Liver (tissue), 10 donors: Measurements from ENCODE around the gene TEX2. TPM values are rescaled to one million over a fixed set of nuclear protein-coding genes. Genes with fewer than 3 reads are reported as not detected.

Experiments
- DNase-seq: peaks from one replicate; pipeline ENCODE4 v3.0.0-alpha.2; 2017; ENCODE audit warnings: low spot score
- H3K27ac ChIP-seq, 2 donors: one replicate each; pipeline ENCODE4 v1.7.0; 2013; ENCODE audit warnings: inconsistent platforms in 2 of 2, low read length in 2 of 2, control low read depth in 1 of 2, low read depth in 1 of 2, mild to moderate bottlenecking in 1 of 2
- H3K27me3 ChIP-seq, 4 donors: one replicate each; pipeline versions ENCODE4 v1.6.1 to v1.7.0; 2013; ENCODE audit warnings: low read length in 3 of 4, inconsistent platforms in 1 of 4, mild to moderate bottlenecking in 1 of 4, moderate library complexity in 1 of 4; ENCODE audit not compliant: control insufficient read depth in 4 of 4, insufficient read depth in 4 of 4
- H3K36me3 ChIP-seq, 4 donors: one replicate each; pipeline versions ENCODE4 v1.6.1 to v1.7.0; 2013; ENCODE audit warnings: low read length in 3 of 4, mild to moderate bottlenecking in 3 of 4, low read depth in 1 of 4, moderate library complexity in 1 of 4; ENCODE audit not compliant: control insufficient read depth in 4 of 4, insufficient read depth in 3 of 4
- H3K4me1 ChIP-seq, 4 donors: one replicate each; pipeline versions ENCODE4 v1.6.1 to v1.7.0; 2013; ENCODE audit warnings: low read length in 3 of 4, mild to moderate bottlenecking in 3 of 4, moderate library complexity in 1 of 4; ENCODE audit not compliant: control insufficient read depth in 4 of 4, insufficient read depth in 4 of 4
- H3K4me3 ChIP-seq, 3 donors: one replicate each; pipeline versions ENCODE4 v1.6.1 to v1.7.0; 2013; ENCODE audit warnings: low read length in 3 of 3, control low read depth in 1 of 3, low read depth in 1 of 3, mild to moderate bottlenecking in 1 of 3
- H3K9ac ChIP-seq, 2 donors: one replicate each; pipeline ENCODE4 v1.7.0; 2013; ENCODE audit warnings: low read length in 2 of 2, mild to moderate bottlenecking in 2 of 2, moderate library complexity in 2 of 2, control low read depth in 1 of 2, low read depth in 1 of 2
- H3K9me3 ChIP-seq, 4 donors: one replicate each; pipeline versions ENCODE4 v1.6.1 to v1.7.0; 2013; ENCODE audit warnings: low read length in 3 of 4; ENCODE audit not compliant: control insufficient read depth in 4 of 4
- CTCF ChIP-seq: fragments of 150-350 bp; IDR thresholded peaks from 2 replicates; pipeline ENCODE4 v1.5.1; 2017; ENCODE audit warnings: improper control_type of control experiment, low read depth, low read length; ENCODE audit not compliant: missing input control
- HNF4A ChIP-seq, 2 donors: conservative IDR thresholded peaks; 2 replicates each; pipeline ENCODE4 v1.6.1; 2016; ENCODE audit warnings: antibody characterized with exemption in 2 of 2, mild to moderate bottlenecking in 2 of 2
- HNF4G ChIP-seq: IDR thresholded peaks from 2 replicates; pipeline ENCODE4 v1.6.1; 2016; ENCODE audit warnings: antibody characterized with exemption
- MAX ChIP-seq: IDR thresholded peaks from 2 replicates; pipeline ENCODE4 v1.6.1; 2016; ENCODE audit warnings: antibody characterized with exemption
- RAD21 ChIP-seq, 2 donors: IDR thresholded peaks; 2 replicates each; pipeline ENCODE4 v1.6.1; 2016; ENCODE audit warnings: antibody characterized with exemption in 2 of 2, mild to moderate bottlenecking in 2 of 2
- SP1 ChIP-seq: IDR thresholded peaks from 2 replicates; pipeline ENCODE4 v1.6.1; 2018; ENCODE audit warnings: antibody characterized with exemption, mild to moderate bottlenecking
- WGBS: extraction: QIAGEN DNeasy Blood & Tissue Kit; methylation state at CpG from one replicate; pipeline ENCODE4 v1.1.7; 2013; 5-methylcytosine and 5-hydroxymethylcytosine counted together
- polyA plus RNA-seq, 2 donors: library from polyadenylated mRNA; stranded (reverse) in 1 of 2; unstranded in 1 of 2; fragments of 200-250 nt in 1 of 2; fragments of >200 nt in 1 of 2; fragmentation: Nextera tagmentation in 1 of 2; extraction: Ambion mirVana in 1 of 2; gene quantifications; one replicate each; pipeline versions ENCODE4 v1.2.1 to v1.2.3, GENCODE V29; 2013 to 2015
- small RNA-seq: library from RNA; depleted of rRNA; stranded (forward); fragments of <200 nt; gene quantifications from one replicate; pipeline ENCODE3, GENCODE V24; 2014
- total RNA-seq, 2 donors: library from RNA; depleted of rRNA; stranded (reverse); fragments of >200 nt; gene quantifications; one replicate each; pipeline ENCODE4 v1.2.3, GENCODE V29; 2014
- donor health status: healthy.
- donor health status: healthy.
- donor health status: healthy.
- donor health status: healthy.
- donor health status: healthy.

The TEX2 gene
- total and polyA plus RNA-seq, 4 donors = 15.9 to 39.8 (median 28.2) TPM

- no peak overlapping the region for H3K4me3 ChIP-seq
- peaks cover 1 to 22% (median 20%) of the 10 kb centered on the region in 4 donors for H3K36me3 ChIP-seq
- DNase-seq = no peak
- H3K27ac ChIP-seq = no peak overlapping the region
- 96% methylated on average over 6 of the region's 6 CpGs for WGBS
- no peaks in the 10 kb centered on the region for H3K27me3 ChIP-seq
- H3K9me3 ChIP-seq = no peaks in the 10 kb centered on the region
- TF ChIP-seq HNF4A (conservative IDR thresholded peaks at IDR 0.05) (no peak), RAD21 (IDR thresholded peaks at IDR 0.05) (no peak), SP1 (no peak), CTCF (no peak), MAX (no peak), HNF4G (no peak)
- no peak overlapping the region for H3K9ac ChIP-seq
- peaks cover 2 to 26% (median 10%) of the 10 kb centered on the region in 4 donors for H3K4me1 ChIP-seq
Observed at GRCh38 chr17:64099543-64099942, 163.5 kb downstream of the TEX2 start.

Small RNA genes lying within 50 kb of the gene (small RNA-seq; reads per million reads assigned to genes)
- 91,510 reads per million, percentile 100 among the genes with 10 or more reads in this experiment for gene SNORD104

Other genes with a start within 250 kb of the TEX2 start
- 10 to 100 TPM; 10.1 to 17.5 TPM for gene ICAM2, start 242.6 kb downstream of the TEX2 start, total RNA-seq
- 10 to 100 TPM in 1 of 2 donors, 1 to 10 TPM in 1; 9.6 to 14.7 TPM for gene ICAM2, start 242.6 kb downstream of the TEX2 start, polyA plus RNA-seq
- 10 to 100 TPM in 1 of 2 donors, 1 to 10 TPM in 1; 7.5 to 35.1 TPM for gene ERN1, start 133.1 kb downstream of the TEX2 start, total RNA-seq
- 10 to 100 TPM in 1 of 2 donors, 1 to 10 TPM in 1; 6.3 to 22.3 TPM for gene ERN1, start 133.1 kb downstream of the TEX2 start, polyA plus RNA-seq
- 10 to 100 TPM; 15.5 to 18.3 TPM for gene PECAM1, start 127.6 kb upstream of the TEX2 start, total RNA-seq
- 10 to 100 TPM in 1 of 2 donors, 1 to 10 TPM in 1; 9.4 to 13.0 TPM for gene PECAM1, start 127.6 kb upstream of the TEX2 start, polyA plus RNA-seq
- gene MILR1, start 185.9 kb upstream of the TEX2 start, total RNA-seq = 1 to 10 TPM; 2.5 to 3.8 TPM
- gene MILR1, start 185.9 kb upstream of the TEX2 start, polyA plus RNA-seq = 1 to 10 TPM; 1.2 to 1.4 TPM
- gene POLG2, start 233.8 kb upstream of the TEX2 start, total RNA-seq = 1 to 10 TPM; 8.0 TPM
- gene POLG2, start 233.8 kb upstream of the TEX2 start, polyA plus RNA-seq = 1 to 10 TPM; 3.0 to 5.1 TPM
- 100 to 1,000 TPM; 165 to 357 TPM for gene DDX5, start 243.0 kb upstream of the TEX2 start, total RNA-seq
- gene DDX5, start 243.0 kb upstream of the TEX2 start, polyA plus RNA-seq = 100 to 1,000 TPM; 249 to 329 TPM
- gene CEP95, start 243.7 kb upstream of the TEX2 start, total RNA-seq = 10 to 100 TPM; 13.9 to 23.3 TPM
- gene CEP95, start 243.7 kb upstream of the TEX2 start, polyA plus RNA-seq = 1 to 10 TPM; 5.3 to 8.1 TPM